Esophagus (tissue), 2 donors: ENCODE data around the gene ADAM15. TPM values are rescaled to one million over a fixed set of nuclear protein-coding genes. Genes with fewer than 3 reads are reported as not detected.

Experiments used
- H3K27ac ChIP-seq, 2 donors: one replicate each; pipeline ENCODE4 v1.5.1; 2013; ENCODE audit warnings: low read depth in 2 of 2, mild to moderate bottlenecking in 2 of 2, inconsistent platforms in 1 of 2, low read length in 1 of 2, moderate library complexity in 1 of 2
- H3K27me3 ChIP-seq, 2 donors: one replicate each; pipeline ENCODE4 v1.6.1; 2013; ENCODE audit warnings: low read length in 2 of 2, control low read depth in 1 of 2, mild to moderate bottlenecking in 1 of 2; ENCODE audit not compliant: insufficient read depth in 2 of 2, control insufficient read depth in 1 of 2
- H3K36me3 ChIP-seq, 2 donors: one replicate each; pipeline ENCODE4 v1.6.1; 2013; ENCODE audit warnings: low read length in 1 of 2; ENCODE audit not compliant: control insufficient read depth in 2 of 2, insufficient read depth in 2 of 2
- H3K4me1 ChIP-seq, 2 donors: one replicate each; pipeline ENCODE4 v1.6.1; 2013; ENCODE audit warnings: low read length in 1 of 2; ENCODE audit not compliant: control insufficient read depth in 2 of 2, insufficient read depth in 2 of 2
- H3K4me3 ChIP-seq, 2 donors: one replicate each; pipeline ENCODE4 v1.5.1; 2013; ENCODE audit warnings: low read length in 2 of 2, mild to moderate bottlenecking in 2 of 2, low read depth in 1 of 2, moderate library complexity in 1 of 2
- H3K9me3 ChIP-seq, 2 donors: one replicate each; pipeline ENCODE4 v1.6.1; 2013; ENCODE audit warnings: mild to moderate bottlenecking in 2 of 2, low read depth in 1 of 2, low read length in 1 of 2, moderate library complexity in 1 of 2; ENCODE audit not compliant: control insufficient read depth in 2 of 2, insufficient read depth in 1 of 2
- WGBS, 2 donors: extraction: QIAGEN DNeasy Blood & Tissue Kit; methylation state at CpG; one replicate each; pipeline ENCODE4 v1.1.7; 2013; 5-methylcytosine and 5-hydroxymethylcytosine counted together
- polyA plus RNA-seq, 2 donors: library from polyadenylated mRNA; stranded (reverse); fragments of 200-250 nt; gene quantifications; one replicate each; pipeline ENCODE4 v1.2.3, GENCODE V29; 2013
- donor health status: healthy with polysubstance abuse.
- donor health status: Bipolar disorder and iron deficiency.

The ADAM15 gene
- polyA plus RNA-seq, 2 donors: 122 to 222 TPM

DNA sequence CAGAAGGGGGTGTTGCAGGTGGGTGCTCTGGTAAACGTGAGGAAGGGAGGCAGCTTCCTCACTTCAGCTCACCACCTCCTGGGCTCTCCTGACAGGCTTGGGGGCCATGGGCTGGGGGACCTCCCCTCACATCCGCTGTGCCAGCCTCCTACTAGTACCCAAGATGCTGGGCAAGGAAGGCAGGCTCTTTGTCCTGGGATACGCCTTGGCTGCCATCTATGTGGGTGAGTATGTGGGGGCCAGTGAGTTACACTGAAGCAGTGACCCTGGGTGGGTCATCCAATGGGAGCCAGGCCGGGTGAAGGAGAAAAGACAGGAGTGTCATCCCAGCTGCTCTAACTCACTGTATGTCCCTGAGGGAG, 11.8 kb upstream of the ADAM15 start:
- 69 to 78% methylated on average over 4 of the region's 4 CpGs for WGBS, 2 donors
- no peak overlapping the region for H3K4me3 ChIP-seq
- no peaks in the 10 kb centered on the region for H3K27me3 ChIP-seq
- H3K27ac ChIP-seq: peak overlapping the region; percentile 88 to 97
- H3K36me3 ChIP-seq: no peaks in the 10 kb centered on the region
- no peaks in the 10 kb centered on the region for H3K9me3 ChIP-seq
- H3K4me1 ChIP-seq: peaks cover 3 to 26% of the 10 kb centered on the region in 2 donors

DNA sequence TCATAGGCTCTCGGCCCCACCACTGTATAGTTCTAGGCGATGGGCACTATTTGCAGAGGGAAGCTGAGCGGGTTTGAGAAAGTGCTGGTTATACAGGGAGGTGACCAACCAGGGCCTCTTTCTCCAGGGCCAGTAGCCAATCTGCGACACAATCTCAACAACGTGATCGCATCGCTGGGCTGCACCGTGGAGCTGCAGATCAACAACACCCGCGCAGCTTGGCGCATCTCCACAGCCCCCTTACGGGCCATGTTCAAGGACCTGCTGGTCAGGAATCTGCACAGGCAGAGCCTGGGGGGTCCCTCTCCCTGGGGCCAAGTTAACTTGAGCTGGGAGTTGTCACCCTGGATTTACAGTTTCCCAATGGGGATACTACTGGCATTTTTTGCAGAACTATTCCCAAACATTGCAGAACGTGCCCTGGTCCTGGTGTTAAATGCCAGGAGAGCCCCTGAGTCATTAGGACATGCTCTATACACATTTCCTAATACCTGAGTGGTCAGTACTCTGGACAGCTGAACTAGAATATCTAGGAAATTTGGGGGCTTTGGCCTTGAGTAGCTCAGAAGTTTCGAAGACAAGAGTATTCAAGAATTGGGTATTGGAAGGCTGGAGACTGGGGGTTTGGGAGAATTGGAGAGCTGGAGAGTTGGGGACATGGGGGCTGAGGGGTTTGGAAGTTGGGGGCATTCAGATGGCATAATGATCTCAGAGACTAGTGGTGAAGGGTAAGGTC, 10.6 kb upstream of the ADAM15 start:
- Histone ChIP-seq H3K9me3 (no peaks in the 10 kb centered on the region), H3K27ac (no peak overlapping the region), H3K4me1 (peaks cover 3 to 30% of the 10 kb centered on the region in 2 donors), H3K4me3 (no peak overlapping the region), H3K27me3 (no peaks in the 10 kb centered on the region), H3K36me3 (no peaks in the 10 kb centered on the region)
- 91 to 93% methylated on average over 14 of the region's 14 CpGs for WGBS, 2 donors

DNA sequence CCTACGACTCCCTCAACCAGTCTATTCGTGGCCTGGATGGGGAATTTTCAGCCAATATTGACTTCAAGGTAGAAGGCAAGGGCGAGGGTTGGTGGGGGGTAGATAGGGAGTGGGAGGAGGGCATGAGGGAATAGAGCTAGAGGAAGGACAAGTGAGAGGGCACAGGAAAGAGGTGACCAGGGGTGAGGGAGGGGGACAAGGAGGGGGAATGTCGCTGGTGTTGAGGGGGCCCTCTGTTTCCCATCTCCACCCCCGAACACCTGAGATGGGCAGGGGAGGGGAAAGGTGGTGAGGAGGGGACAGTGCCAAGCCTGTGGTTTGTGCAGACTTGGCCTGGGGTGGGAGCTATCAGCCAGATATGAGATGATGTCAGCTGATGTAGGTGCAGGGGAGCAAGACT, 8.3 kb upstream of the ADAM15 start:
- Histone ChIP-seq H3K4me3 (no peak overlapping the region), H3K27me3 (no peaks in the 10 kb centered on the region), H3K27ac (no peak overlapping the region), H3K36me3 (no peaks in the 10 kb centered on the region), H3K4me1 (peaks cover 3 to 21% of the 10 kb centered on the region in 2 donors), H3K9me3 (no peaks in the 10 kb centered on the region)
- WGBS, 2 donors: 70 to 85% methylated on average over 4 to 5 of the region's 5 CpGs

DNA sequence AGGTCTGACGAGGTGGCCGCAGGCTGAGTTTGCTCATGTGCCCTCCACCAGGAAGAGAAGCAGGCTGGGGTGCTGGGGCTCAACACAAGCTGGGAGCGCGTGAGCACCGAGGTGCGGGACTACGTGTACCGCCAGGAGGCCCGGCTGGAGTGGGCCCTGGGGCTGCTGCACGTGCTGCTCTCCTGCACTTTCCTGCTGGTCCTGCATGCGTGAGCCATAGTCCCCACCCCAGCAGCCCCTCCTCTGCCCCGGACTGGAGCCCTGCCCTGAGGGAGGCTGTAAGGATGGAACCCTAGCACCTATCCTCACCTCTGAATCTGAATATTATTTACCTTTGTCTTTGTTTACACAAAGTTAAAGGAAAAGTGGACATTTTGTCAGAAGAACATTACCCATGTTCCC, 7.8 kb upstream of the ADAM15 start:
- Histone ChIP-seq H3K4me1 (peaks cover 3 to 17% of the 10 kb centered on the region in 2 donors), H3K9me3 (no peaks in the 10 kb centered on the region), H3K27ac (no peak overlapping the region), H3K36me3 (no peaks in the 10 kb centered on the region), H3K4me3 (no peak overlapping the region), H3K27me3 (no peaks in the 10 kb centered on the region)
- WGBS, 2 donors: 49 to 57% methylated on average over 12 of the region's 12 CpGs

DNA sequence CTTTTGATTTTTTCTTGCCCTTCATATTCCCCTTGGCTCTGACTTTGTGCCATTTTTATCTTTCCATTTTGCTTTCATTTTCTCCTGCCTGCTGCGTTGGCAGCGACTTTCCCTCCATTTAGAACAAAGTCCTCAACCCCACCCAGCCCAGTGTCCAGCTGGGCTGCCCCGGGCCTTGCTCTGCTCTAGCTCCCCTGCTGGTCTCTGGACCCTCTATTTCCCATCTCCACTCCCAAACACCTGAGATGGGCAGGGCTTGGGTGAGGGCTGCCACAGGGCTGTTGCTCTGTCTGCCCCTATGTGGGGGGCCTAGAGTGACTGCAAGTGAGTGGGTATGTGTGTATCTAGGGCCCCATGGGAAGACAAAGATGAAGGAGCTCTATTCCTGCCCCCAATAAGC, 7.3 kb upstream of the ADAM15 start:
- Histone ChIP-seq H3K9me3 (no peaks in the 10 kb centered on the region), H3K27ac (peak overlapping the region in 1 of 2 donors; percentile 17), H3K36me3 (no peaks in the 10 kb centered on the region), H3K4me1 (peaks cover 3 to 16% of the 10 kb centered on the region in 2 donors), H3K27me3 (no peaks in the 10 kb centered on the region), H3K4me3 (no peak overlapping the region)
- WGBS, 2 donors: 60 to 72% methylated on average over 3 of the region's 3 CpGs

DNA sequence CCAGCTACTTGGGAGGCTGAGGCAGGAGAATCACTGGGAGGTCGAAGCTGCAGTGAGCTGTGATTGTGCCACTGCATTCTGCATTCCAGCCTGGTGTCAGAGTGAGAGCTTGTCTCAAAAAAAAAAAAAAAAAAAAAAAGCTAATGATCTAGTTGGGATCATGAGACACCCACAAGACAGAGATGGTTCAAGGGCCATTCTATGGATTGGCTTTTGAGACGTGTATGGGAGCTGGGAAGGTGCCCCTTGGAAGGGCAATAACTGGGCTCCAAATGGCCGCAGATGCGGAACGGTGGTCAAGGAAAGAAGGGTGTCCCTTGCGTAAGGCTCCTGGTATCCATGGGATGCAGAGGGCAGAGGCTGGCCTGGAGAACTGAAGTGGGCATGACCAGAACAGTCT, 6.8 kb upstream of the ADAM15 start:
- Histone ChIP-seq H3K9me3 (no peaks in the 10 kb centered on the region), H3K27me3 (no peaks in the 10 kb centered on the region), H3K36me3 (no peaks in the 10 kb centered on the region), H3K4me3 (no peak overlapping the region), H3K4me1 (peaks cover under 1 to 10% of the 10 kb centered on the region in 2 donors), H3K27ac (peak overlapping the region; percentile 32 to 65)
- 76 to 78% methylated on average over 6 of the region's 6 CpGs for WGBS, 2 donors

DNA sequence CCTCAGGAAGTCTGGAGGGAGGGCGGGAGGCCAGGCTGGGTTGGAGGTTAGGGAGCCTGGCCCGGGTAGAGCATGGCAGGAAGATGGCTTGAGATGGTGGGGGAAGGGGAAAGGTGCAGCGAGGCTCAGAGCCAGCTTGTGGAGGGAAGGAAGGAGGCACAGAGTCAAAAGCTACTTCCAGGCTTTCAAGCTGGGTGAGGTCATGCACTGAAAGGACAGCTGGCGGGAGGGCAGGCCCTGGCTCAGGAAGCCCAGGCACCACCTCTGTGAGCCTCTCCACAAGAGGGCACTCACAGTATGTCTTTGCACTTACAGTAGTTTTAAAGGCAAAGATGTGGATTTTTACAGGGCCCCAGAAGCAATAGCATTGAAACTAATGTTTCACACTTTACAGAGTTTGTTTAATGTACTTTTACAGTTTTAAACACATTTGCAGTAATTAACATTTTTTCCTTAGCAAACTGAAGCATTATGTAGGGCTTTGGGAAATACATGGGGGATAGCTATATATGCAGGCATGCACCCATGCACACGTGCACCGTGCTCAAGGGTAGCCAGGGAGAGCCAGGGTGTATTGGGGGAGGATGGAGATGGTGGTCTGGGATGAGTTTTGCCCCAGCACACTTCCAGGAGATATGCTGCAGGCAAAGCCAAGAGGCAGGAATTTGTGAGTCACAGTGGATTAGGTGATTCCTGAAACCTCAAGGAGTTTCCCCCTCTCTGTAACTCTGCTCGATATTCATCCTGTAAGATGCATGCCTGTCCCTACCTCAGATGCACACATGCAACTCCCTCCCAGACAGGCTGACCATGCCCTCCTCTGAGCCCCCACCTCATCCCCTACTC, 6.1 kb upstream of the ADAM15 start:
- Histone ChIP-seq H3K27ac (peak overlapping the region; percentile 32 to 65), H3K4me1 (peaks cover 0 to 12% of the 10 kb centered on the region in 2 donors), H3K4me3 (no peak overlapping the region), H3K27me3 (no peaks in the 10 kb centered on the region), H3K36me3 (no peaks in the 10 kb centered on the region), H3K9me3 (no peaks in the 10 kb centered on the region)
- WGBS, 2 donors: 47 to 49% methylated on average over 7 of the region's 7 CpGs

DNA sequence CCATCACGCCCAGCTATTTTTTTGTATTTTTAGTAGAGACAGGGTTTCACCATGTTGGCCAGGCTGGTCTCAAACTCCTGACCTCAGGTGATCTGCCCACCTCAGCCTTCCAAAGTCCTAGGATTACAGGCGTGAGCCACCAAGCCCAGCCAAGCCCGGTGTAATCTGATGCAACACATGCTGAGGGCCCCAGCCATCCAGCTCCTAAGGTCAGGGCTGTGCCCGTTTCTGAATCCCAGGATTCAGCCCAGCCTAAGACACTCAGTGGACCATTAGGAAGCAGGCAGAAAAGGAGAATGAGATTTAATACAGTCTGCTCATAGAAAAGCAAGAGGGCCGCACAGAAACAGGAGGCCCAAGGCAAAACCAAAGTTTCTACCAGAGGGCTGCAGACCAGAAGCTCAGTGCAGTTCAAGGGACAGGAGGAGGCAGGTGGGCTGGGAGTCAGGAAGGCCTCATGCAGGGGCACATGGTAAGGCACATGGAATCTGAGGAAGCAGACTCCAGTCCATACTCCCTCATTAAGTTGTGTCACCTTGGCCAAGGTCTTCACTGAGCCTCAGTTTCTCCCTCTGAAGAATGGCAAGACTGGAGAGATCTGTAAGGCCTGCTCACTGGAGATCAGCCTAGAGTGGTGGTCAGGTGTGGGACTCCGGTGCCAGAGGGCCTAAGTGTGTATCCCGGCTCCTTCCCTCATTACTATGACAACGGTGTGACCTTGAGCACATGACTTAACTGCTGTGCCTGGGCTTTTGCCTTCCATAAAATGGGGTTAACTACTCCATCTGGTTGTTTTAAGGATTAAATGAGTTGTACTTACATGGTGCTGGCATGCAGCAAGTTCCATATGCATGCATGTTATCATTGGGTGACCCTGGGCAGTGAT, 2.4 kb upstream of the ADAM15 start:
- no peaks in the 10 kb centered on the region for H3K27me3 ChIP-seq
- H3K9me3 ChIP-seq: no peaks in the 10 kb centered on the region
- H3K27ac ChIP-seq: no peak overlapping the region
- WGBS, 2 donors: 81 to 86% methylated on average over 8 of the region's 8 CpGs
- H3K4me1 ChIP-seq: peaks cover 2 to 21% of the 10 kb centered on the region in 2 donors
- H3K4me3 ChIP-seq: no peak overlapping the region
- peaks cover 0 to 1% of the 10 kb centered on the region in 2 donors for H3K36me3 ChIP-seq
